MCF 10A (cell line): ENCODE data around the gene IL11. TPM values are rescaled to one million over a fixed set of nuclear protein-coding genes. Genes with fewer than 3 reads are reported as not detected.

Experiments used
- BruUV-seq: library from RNA; stranded (reverse); fragments of 400-500 nt; replicated peaks from 2 replicates; lab custom pipeline; 2021; lab: Mats Ljungman, UMichigan
- CTCF ChIA-PET: fragments of 300-600 bp; sonication (Branson Sonifier 250); formaldehyde crosslinking; extraction: SDS; loops from one replicate; lab custom pipeline; 2021; ENCODE audit warnings: antibody characterized with exemption, inconsistent platforms; lab: Yijun Ruan, JAX
- POLR2A ChIA-PET: fragments of 300-600, 350-650 bp; sonication (Branson Sonifier 250); formaldehyde crosslinking; extraction: SDS; loops from one replicate; lab custom pipeline; 2020; ENCODE audit warnings: antibody characterized with exemption, inconsistent platforms; lab: Yijun Ruan, JAX
- DNase-seq: peaks from one replicate; pipeline ENCODE4 v3.0.0-alpha.2; 2018; ENCODE audit not compliant: unreplicated experiment
- H3K27ac Mint-ChIP-seq: one replicate; pipeline ENCODE4 v1.8.0; 2022; ENCODE audit warnings: mild to moderate bottlenecking, low read depth, mixed read lengths; ENCODE audit not compliant: unreplicated experiment
- H3K27me3 Mint-ChIP-seq: one replicate; pipeline ENCODE4 v1.8.0; 2022; ENCODE audit warnings: mixed read lengths; ENCODE audit not compliant: insufficient read depth, unreplicated experiment
- H3K36me3 Mint-ChIP-seq: one replicate; pipeline ENCODE4 v1.8.0; 2022; ENCODE audit warnings: mild to moderate bottlenecking, moderate library complexity, mixed read lengths; ENCODE audit not compliant: insufficient read depth, unreplicated experiment
- H3K4me1 Mint-ChIP-seq: one replicate; pipeline ENCODE4 v1.8.0; 2022; ENCODE audit warnings: mixed read lengths; ENCODE audit not compliant: insufficient read depth, unreplicated experiment
- H3K4me3 Mint-ChIP-seq: one replicate; pipeline ENCODE4 v1.8.0; 2022; ENCODE audit warnings: mild to moderate bottlenecking, moderate library complexity, mixed read lengths; ENCODE audit not compliant: unreplicated experiment
- H3K9me3 Mint-ChIP-seq: one replicate; pipeline ENCODE4 v1.8.0; 2022; ENCODE audit warnings: mixed read lengths; ENCODE audit not compliant: unreplicated experiment
- CTCF ChIP-seq: fragments of 200-600 bp; IDR thresholded peaks from one replicate; pipeline ENCODE4 v1.8.0; 2022; ENCODE audit warnings: antibody characterized with exemption, mild to moderate bottlenecking; ENCODE audit not compliant: unreplicated experiment
- intact Hi-C: fragments of 100-400 bp; cut with micrococcal nuclease; formaldehyde crosslinking; loops from 2 replicates; pipeline ENCODE4 v1.14.1; 2022
- total RNA-seq: library from RNA; stranded (reverse); gene quantifications from 2 replicates; pipeline ENCODE4 v1.2.3, GENCODE V29; 2022

Gene IL11
- total RNA-seq, 1 experiment from 2014 or later, result 4.2 TPM

GRCh38 chr19:55384920-55385723, 14.9 kb upstream of the IL11 start:
- Mint-ChIP-seq H3K36me3 (peaks cover 57% of the 10 kb centered on the region), H3K27me3 (no peaks in the 10 kb centered on the region), H3K27ac (peak overlapping the region; percentile 93), H3K9me3 (no peaks in the 10 kb centered on the region), H3K4me3 (peak overlapping the region; percentile 89), H3K4me1 (peaks cover 35% of the 10 kb centered on the region)
- TSS peak; percentile 65 for BruUV-seq
- intact Hi-C loops, result loop anchor here (1.0 to 2.0 kb wide), 4 partner anchors 46 to 92 kb away; partner anchors contain the start of gene KMT5C
- CTCF ChIA-PET, result interaction anchor here (0.6 to 3.4 kb wide), 17 partner anchors 10 to 297 kb away, joined by 3 to 61 read pairs (median 5); no protein-coding TSS in a partner anchor
- DNase-seq, result peak; percentile 98
- no peak for TF ChIP-seq CTCF
- POLR2A ChIA-PET, result interaction anchor here (0.6 to 7.2 kb wide), 27 partner anchors 9 to 322 kb away, joined by 3 to 98 read pairs (median 8); partner anchors contain the start of genes FIZ1, HSPBP1, ISOC2 and KMT5C

DNA sequence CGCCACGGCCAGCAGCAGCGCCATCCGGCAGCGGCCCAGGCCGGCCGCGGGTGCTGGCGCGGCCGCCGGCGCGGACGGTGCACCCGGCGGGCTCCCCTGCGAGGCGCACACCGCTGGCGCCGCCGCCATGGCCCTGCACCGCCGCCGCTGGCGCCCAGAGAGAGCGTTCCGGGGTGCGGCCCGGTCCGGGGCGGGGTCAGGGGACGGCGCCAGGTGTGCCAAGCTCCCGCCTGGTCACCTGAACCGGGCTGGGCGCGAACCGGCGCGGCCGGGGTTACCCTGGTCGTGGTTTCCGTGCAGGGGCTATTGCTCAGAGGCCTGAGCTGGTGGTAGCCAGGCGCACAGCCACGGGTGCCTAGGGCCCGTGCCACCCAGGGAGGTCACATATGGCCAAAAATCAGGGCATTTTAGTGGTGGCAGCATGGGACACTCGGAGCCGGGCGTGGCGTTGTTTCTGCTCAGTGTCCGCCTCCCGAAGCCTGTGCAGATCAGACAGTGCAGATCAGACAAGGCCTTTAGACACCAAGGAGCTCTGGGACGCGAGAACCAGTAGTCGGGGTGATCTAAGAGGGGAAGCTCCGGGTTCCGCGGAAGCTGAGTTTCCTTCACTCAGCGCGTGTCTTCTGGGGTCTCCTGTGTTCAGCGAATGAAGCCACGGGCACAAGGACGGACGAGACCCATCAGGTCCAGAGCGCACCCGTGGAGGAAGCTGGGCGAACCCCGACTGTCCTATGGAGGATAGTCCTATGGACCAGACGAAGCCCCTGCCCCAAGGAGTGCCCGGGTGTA, 14.1 kb upstream of the IL11 start, which contains the start of gene TMEM238:
Gene TMEM238, minus strand, starts transcription at position 162 of the 789 bp plus-strand sequence. Its CDS starts 33 bp downstream, at position 129.
- Mint-ChIP-seq H3K36me3 (peaks cover 49% of the 10 kb centered on the region), H3K27me3 (no peaks in the 10 kb centered on the region), H3K9me3 (no peaks in the 10 kb centered on the region), H3K4me3 (peak within 1 kb of the TSS; percentile 89), H3K27ac (peak within 1 kb of the TSS; percentile 93), H3K4me1 (peaks cover 34% of the 10 kb centered on the region)
- intact Hi-C loops, result loop anchor here (2.0 kb wide), 1 partner anchor 92 kb away; no protein-coding TSS in a partner anchor
- ChIA-PET CTCF (interaction anchor here (0.6 to 3.4 kb wide), 25 partner anchors 9 to 296 kb away, joined by 3 to 61 read pairs (median 4); partner anchors contain the start of genes DNAAF3 and ZNF628), POLR2A (interaction anchor here (0.6 to 6.1 kb wide), 36 partner anchors 8 to 321 kb away, joined by 3 to 98 read pairs (median 6); partner anchors contain the start of genes FIZ1, HSPBP1, ISOC2 and KMT5C)
- no peak for TF ChIP-seq CTCF
- no TSS peak for BruUV-seq
- DNase-seq, result peak; percentile 48

DNA sequence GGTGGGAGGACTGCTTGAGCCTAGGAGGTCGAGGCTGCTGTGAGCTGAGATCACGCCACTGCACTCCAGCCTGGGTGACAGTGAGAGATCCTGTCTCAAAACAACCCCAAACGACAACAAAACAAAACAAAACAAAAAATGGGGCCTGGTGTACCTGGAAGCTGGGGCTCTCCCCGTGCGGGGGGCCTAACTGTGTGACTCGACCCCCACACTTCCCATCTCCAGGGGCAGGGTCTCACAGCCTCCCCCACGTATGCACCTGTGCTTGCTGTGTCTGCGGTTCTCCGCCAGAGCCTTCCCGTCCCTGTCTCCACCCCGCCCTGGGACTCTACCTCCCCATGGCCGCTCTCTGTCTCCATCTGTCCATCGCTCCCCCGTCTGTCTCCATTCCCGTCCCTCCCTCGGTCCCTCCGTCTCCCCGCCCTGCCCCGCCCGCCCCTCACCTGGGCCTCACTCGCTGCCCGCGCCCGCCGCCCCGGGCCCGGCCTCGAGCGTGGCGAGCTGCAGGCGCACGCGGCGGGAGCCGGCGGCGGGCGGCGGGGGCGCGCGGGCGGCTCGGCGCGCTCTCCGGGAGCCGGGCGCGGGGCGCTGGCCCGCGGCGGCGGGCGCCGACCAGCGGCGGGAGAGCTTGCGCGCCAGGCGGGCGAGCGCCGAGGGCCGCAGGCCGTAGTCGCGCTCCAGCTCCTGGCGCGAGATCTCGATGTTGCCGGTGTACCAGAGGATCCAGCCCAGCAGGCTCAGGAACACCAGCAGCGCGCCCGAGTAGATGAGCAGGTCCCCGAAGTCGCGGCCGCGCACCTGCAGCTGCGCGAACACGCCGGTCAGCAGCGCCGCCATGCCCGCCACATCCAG, 13.2 kb upstream of the IL11 start:
- Mint-ChIP-seq H3K27ac (peak overlapping the region; percentile 57), H3K4me1 (peaks cover 29% of the 10 kb centered on the region), H3K9me3 (no peaks in the 10 kb centered on the region), H3K27me3 (no peaks in the 10 kb centered on the region), H3K36me3 (peaks cover 41% of the 10 kb centered on the region), H3K4me3 (peak overlapping the region; percentile 89)
- no TSS peak for BruUV-seq
- TF ChIP-seq CTCF, result peak; percentile 28
- DNase-seq, result peak; percentile 62
- ChIA-PET CTCF (interaction anchor here (0.6 to 3.4 kb wide), 26 partner anchors 8 to 295 kb away, joined by 3 to 61 read pairs (median 4); partner anchors contain the start of genes DNAAF3 and TNNI3), POLR2A (interaction anchor here (0.6 to 6.1 kb wide), 38 partner anchors 8 to 321 kb away, joined by 3 to 98 read pairs (median 6); partner anchors contain the start of genes FIZ1, HSPBP1, ISOC2 and KMT5C)
- intact Hi-C loops, result loop anchor here (2.0 kb wide), 1 partner anchor 91 kb away; no protein-coding TSS in a partner anchor
